Panc1 (cell line): ENCODE data around the gene NAP1L5. TPM values are rescaled to one million over a fixed set of nuclear protein-coding genes. Genes with fewer than 3 reads are reported as not detected.

Experiments used
- ATAC-seq: fragments of 200-7000 bp; cut with Tn5 transposase; 2 replicates; pipeline ENCODE4 v1.9.1; 2020; ENCODE audit warnings: mild to moderate bottlenecking, moderate library complexity
- BruUV-seq: library from RNA; stranded (reverse); fragments of 400-500 nt; replicated peaks from 2 replicates; lab custom pipeline; 2021; lab: Mats Ljungman, UMichigan
- CTCF ChIA-PET: fragments of 300-600 bp; sonication (Branson Sonifier 250); formaldehyde crosslinking; loops from one replicate; lab custom pipeline; 2022; ENCODE audit warnings: antibody characterized with exemption; lab: Charles Lee
- POLR2A ChIA-PET: fragments of 300-600 bp; sonication (Branson Sonifier 250); formaldehyde crosslinking; loops from one replicate; lab custom pipeline; 2022; ENCODE audit warnings: antibody characterized with exemption; lab: Charles Lee
- DNase-seq: peaks from one replicate; pipeline ENCODE4 v3.0.0-alpha.2; 2010; ENCODE audit warnings: low read depth, low spot score
- H3K27ac ChIP-seq: 2 replicates; pipeline ENCODE4 v1.5.1; 2011; ENCODE audit warnings: mild to moderate bottlenecking, low read length, inconsistent platforms
- H3K27me3 ChIP-seq: fragments of 200-500 bp; sonication (Bioruptor generic); 2 replicates; pipeline ENCODE4 v1.6.0; 2014; ENCODE audit warnings: low read length, inconsistent platforms; ENCODE audit not compliant: control insufficient read depth, insufficient read depth
- H3K36me3 ChIP-seq: fragments of 200-500 bp; sonication (Bioruptor generic); 2 replicates; pipeline ENCODE4 v1.5.1; 2014; ENCODE audit warnings: inconsistent platforms, mild to moderate bottlenecking, low read length, moderate library complexity; ENCODE audit not compliant: control insufficient read depth, insufficient read depth
- H3K4me1 ChIP-seq: 2 replicates; pipeline ENCODE4 v1.5.1; 2011; ENCODE audit warnings: inconsistent platforms, mild to moderate bottlenecking, low read length, moderate library complexity; ENCODE audit not compliant: control insufficient read depth, insufficient read depth
- H3K4me3 ChIP-seq, 2 experiments: 2 replicates each; pipeline ENCODE4 v1.5.1; 2011 to 2012; ENCODE audit warnings: low read depth in 2 of 2, low read length in 2 of 2, mild to moderate bottlenecking in 2 of 2, inconsistent platforms in 1 of 2, moderate library complexity in 1 of 2
- H3K9me3 ChIP-seq: fragments of 200-500 bp; sonication (Bioruptor generic); 2 replicates; pipeline ENCODE4 v1.5.1; 2014; ENCODE audit warnings: low read depth, mild to moderate bottlenecking, inconsistent platforms, low read length, moderate library complexity; ENCODE audit not compliant: control insufficient read depth, insufficient read depth
- CTCF ChIP-seq: fragments of 450-650 bp; IDR thresholded peaks from 2 replicates; pipeline ENCODE4 v1.5.1; 2017; ENCODE audit warnings: mild to moderate bottlenecking
- POLR2AphosphoS5 ChIP-seq: IDR thresholded peaks from 2 replicates; pipeline ENCODE4 v1.6.1; 2012; ENCODE audit warnings: mild to moderate bottlenecking, low read depth, low read length, moderate library complexity
- REST ChIP-seq, 2 experiments: IDR thresholded peaks; 2 replicates each; pipeline ENCODE4 v1.6.1; 2011 to 2012; ENCODE audit warnings: low read depth in 2 of 2, control low read depth in 1 of 2, low read length in 1 of 2, mild to moderate bottlenecking in 1 of 2, moderate library complexity in 1 of 2; ENCODE audit not compliant: insufficient read depth in 1 of 2
- SIN3A ChIP-seq: IDR thresholded peaks from 2 replicates; pipeline ENCODE4 v1.6.1; 2012; ENCODE audit warnings: low read depth, mild to moderate bottlenecking, low read length, moderate library complexity, borderline replicate concordance; ENCODE audit not compliant: insufficient read depth
- TCF7L2 ChIP-seq: IDR thresholded peaks from 2 replicates; pipeline ENCODE4 v1.6.1; 2011; ENCODE audit warnings: mild to moderate bottlenecking, low read depth, low read length, inconsistent platforms
- in situ Hi-C: cut with HindIII; loops from 2 replicates; pipeline ENCODE4 v1.10.0; 2016; ENCODE audit warnings: low sequenced_read_pairs, low pct_unique_long_range_greater_than_20kb
- intact Hi-C: fragments of 100-400 bp; cut with micrococcal nuclease; formaldehyde crosslinking; loops from one replicate; pipeline ENCODE4 v1.10.0; 2022; ENCODE audit not compliant: unreplicated experiment
- total RNA-seq: library from RNA; stranded (reverse); gene quantifications from one replicate; pipeline ENCODE4 v1.2.1, GENCODE V29; 2021; ENCODE audit not compliant: unreplicated experiment

The NAP1L5 gene
- total RNA-seq, 1 experiment from 2014 or later, result 0.67 TPM

- BruUV-seq, result no TSS peak
- Histone ChIP-seq H3K9me3 (no peaks in the 10 kb centered on the region), H3K4me1 (no peaks in the 10 kb centered on the region), H3K27ac (no peak overlapping the region), H3K36me3 (no peaks in the 10 kb centered on the region), H3K4me3 (no peak overlapping the region), H3K27me3 (no peaks in the 10 kb centered on the region)
- DNase-seq, result no peak
- POLR2A ChIA-PET, result no interaction called here
- in situ Hi-C loops (no loop called here), intact Hi-C loops (no loop called here)
- no peak for TF ChIP-seq SIN3A
- TF ChIP-seq CTCF, result no peak
- no peak for TF ChIP-seq TCF7L2
- no peak for TF ChIP-seq REST (IDR thresholded peaks at IDR 0.05; ENCODE audit: insufficient read depth in 1 of 2, low read depth in 2 of 2, low read length in 1 of 2)
- TF ChIP-seq POLR2AphosphoS5, result no peak
- CTCF ChIA-PET, result no interaction called here
- no peak for ATAC-seq
These were observed 21.8 kb upstream of the NAP1L5 start for GRCh38 chr4:88719381-88719780.

GRCh38 chr4:88718098-88718497, 20.5 kb upstream of the NAP1L5 start:
- ChIA-PET CTCF (no interaction called here), POLR2A (no interaction called here)
- intact Hi-C loops, result no loop called here
- TF ChIP-seq POLR2AphosphoS5 (no peak), SIN3A (no peak), TCF7L2 (no peak), CTCF (no peak), REST (IDR thresholded peaks at IDR 0.05; ENCODE audit: insufficient read depth in 1 of 2, low read depth in 2 of 2, low read length in 1 of 2) (no peak)
- Histone ChIP-seq H3K36me3 (no peaks in the 10 kb centered on the region), H3K27ac (no peak overlapping the region), H3K4me1 (no peaks in the 10 kb centered on the region), H3K9me3 (no peaks in the 10 kb centered on the region), H3K4me3 (no peak overlapping the region), H3K27me3 (no peaks in the 10 kb centered on the region)
- DNase-seq (no peak), ATAC-seq (no peak)
- BruUV-seq, result no TSS peak
- in situ Hi-C loops, result no loop called here
